ENCODE data around the gene JMJD1C.

GRCh38 chr10:63429281-63429680, 36.5 kb downstream of the JMJD1C start:
- TF ChIP-seq, protein P1, sequence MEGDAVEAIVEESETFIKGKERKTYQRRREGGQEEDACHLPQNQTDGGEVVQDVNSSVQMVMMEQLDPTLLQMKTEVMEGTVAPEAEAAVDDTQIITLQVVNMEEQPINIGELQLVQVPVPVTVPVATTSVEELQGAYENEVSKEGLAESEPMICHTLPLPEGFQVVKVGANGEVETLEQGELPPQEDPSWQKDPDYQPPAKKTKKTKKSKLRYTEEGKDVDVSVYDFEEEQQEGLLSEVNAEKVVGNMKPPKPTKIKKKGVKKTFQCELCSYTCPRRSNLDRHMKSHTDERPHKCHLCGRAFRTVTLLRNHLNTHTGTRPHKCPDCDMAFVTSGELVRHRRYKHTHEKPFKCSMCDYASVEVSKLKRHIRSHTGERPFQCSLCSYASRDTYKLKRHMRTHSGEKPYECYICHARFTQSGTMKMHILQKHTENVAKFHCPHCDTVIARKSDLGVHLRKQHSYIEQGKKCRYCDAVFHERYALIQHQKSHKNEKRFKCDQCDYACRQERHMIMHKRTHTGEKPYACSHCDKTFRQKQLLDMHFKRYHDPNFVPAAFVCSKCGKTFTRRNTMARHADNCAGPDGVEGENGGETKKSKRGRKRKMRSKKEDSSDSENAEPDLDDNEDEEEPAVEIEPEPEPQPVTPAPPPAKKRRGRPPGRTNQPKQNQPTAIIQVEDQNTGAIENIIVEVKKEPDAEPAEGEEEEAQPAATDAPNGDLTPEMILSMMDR (IDR thresholded peaks at IDR 0.05), result no peak
- no peak for TF ChIP-seq POLR2A (IDR thresholded peaks at IDR 0.05)
